Stimulated activated CD4-positive, alpha-beta T cell treated with anti-CD3 and anti-CD28 coated beads, Interleukin-4, amount 100 ng/mL, for 4 hours (primary cell): ENCODE data around the gene CDK6.
"Not testable (repeated sequence)": the region's sequence is repeated elsewhere in the genome, so short reads cannot be mapped to it uniquely, and the experiment has no call there.

ENCODE experiments used
- DNase-seq, 2 experiments: peaks; one replicate each; pipeline ENCODE4 v3.0.0-alpha.2; 2020

CDK6 gene

GRCh38 chr7:92757311-92757910 is 79.0 kb downstream of the CDK6 start:
- DNase-seq = not testable (repeated sequence)

- DNase-seq = no peak
Observed at GRCh38 chr7:92755680-92756079, 80.7 kb downstream of the CDK6 start.

- DNase-seq = no peak
Observed at GRCh38 chr7:92754919-92755581, 81.3 kb downstream of the CDK6 start.

GRCh38 chr7:92753614-92754013 is 82.8 kb downstream of the CDK6 start:
- DNase-seq = no peak

DNA sequence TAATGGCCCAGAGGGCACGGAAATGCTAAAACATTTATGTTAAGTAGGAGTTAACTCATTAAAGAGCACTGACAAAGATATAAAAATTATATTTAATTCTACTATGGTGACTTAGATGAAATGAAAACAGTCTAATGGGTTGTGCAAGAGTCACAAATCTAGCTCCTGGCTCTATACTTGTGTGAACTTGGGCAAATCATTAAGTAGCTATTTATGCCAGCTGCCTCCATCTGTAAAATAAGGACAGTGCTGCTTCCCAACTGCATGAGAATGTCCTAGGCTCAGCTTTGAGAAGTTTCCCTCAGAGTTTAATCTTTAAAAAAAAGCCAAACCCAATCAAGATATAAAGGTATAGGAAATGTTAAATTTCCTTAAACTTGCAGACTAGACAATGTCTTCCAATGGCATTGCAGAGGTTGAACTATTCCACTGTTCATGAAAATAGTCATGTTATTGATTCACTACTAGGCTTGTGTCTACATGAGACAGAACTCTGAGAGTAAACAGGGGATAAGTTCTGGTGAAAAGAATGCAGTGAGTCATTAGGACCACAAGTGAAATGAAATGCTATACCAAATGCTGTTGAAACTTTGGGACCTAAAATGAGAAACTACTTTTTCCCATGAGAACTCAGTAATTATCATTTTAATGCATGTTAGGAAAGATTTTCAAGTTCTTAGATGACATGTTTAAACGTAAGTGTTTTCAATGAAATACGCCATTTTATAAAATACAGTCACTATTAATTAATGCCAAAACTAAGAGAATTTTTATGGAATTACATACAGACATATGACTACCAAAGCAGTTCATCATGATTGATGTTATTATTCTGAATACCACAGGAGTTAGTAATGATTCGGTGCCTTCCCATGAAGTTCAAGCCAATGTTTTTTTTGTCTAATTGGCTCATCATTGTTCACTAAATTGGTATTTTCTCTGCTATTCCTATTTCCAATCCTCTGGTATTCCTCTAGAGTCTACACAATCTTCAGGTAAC is 84.2 kb downstream of the CDK6 start:
- DNase-seq = no peak

- DNase-seq = no peak
Observed at GRCh38 chr7:92750946-92751345, 85.4 kb downstream of the CDK6 start.

DNA sequence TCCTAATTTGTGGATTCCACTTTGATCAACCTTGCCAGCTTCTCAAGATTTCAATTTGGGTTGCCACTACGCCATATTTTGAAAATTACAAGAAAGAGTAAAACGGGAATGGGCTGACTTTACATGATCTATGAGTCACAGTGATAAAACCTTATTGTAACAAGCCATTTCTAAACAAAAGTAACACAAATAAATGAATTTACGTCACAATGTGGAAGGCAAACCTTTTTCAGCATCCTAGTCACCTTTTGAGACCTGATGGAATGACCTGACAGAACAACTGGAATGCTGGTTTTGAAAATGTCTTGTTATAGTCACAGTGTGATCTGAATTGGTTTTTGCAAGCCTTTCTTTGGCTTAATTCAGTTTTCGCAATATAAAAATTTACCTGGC is 85.9 kb downstream of the CDK6 start:
- no peak for DNase-seq

GRCh38 chr7:92749832-92750446 is 86.4 kb downstream of the CDK6 start:
- DNase-seq = no peak

DNA sequence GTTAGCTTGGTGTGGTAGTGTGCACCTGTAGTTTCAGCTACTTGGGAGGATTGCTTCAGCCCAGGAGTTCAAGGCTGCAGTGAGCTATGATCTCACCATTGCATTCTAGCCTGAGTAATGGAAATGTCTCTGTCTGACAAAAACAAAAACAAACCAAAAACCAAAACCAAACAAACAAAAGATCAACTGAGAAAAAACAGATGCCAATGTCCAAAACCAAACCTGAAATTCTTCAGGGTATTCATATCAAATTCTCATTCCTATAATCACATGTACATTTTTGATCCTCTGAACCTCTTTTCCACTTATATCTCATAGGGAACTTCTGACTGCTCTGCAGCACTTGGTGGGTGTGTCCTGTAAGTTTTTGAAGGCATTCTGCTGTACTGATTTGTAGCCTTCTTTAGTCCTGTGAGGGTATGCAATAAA is 87.0 kb downstream of the CDK6 start:
- no peak for DNase-seq

DNA sequence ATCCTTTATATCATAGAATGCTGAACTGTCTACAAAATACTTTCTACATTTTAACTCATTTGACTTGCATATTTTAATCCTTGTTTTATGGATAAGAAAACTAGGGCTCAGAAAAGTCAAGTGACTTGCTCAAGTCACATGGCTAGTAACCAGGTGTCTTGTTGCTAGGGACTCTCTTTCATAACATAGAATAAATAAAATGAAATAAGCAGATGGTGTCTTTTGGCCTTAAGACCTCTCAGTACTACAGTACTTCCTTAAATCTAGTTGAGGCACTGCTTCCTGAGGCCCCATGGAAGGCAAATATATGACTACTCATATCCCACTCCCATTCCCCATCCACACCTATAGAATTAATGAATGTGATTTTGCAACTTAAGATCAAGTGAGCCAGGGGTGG is 87.9 kb downstream of the CDK6 start:
- no peak for DNase-seq

GRCh38 chr7:92747041-92747835 is 89.1 kb downstream of the CDK6 start:
- DNase-seq = no peak

GRCh38 chr7:92745241-92745640 is 91.1 kb downstream of the CDK6 start:
- no peak for DNase-seq

- not testable (repeated sequence) for DNase-seq
Observed at GRCh38 chr7:92744180-92744579, 92.2 kb downstream of the CDK6 start.

DNA sequence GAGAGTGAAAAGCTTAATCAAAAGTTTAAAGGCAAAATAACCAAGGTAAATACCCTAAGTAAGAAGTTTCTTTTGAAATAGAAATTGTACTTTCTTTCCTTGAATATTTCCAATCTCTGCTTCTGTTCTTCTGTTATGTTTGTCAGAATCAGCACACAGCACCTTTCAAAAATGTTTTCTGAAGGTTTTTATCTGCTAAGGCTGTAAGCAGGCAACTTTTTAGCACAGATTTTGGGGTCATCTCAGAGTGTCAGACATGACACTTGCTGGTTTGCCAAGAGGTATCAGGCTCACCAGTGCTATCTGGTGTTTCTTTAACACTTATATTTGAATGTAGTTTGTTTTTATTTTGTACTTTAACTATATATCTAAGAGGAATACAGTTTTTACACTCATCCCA is 94.2 kb downstream of the CDK6 start:
- DNase-seq = no peak

- DNase-seq = no peak
Observed at GRCh38 chr7:92740700-92741126, 95.7 kb downstream of the CDK6 start.

DNA sequence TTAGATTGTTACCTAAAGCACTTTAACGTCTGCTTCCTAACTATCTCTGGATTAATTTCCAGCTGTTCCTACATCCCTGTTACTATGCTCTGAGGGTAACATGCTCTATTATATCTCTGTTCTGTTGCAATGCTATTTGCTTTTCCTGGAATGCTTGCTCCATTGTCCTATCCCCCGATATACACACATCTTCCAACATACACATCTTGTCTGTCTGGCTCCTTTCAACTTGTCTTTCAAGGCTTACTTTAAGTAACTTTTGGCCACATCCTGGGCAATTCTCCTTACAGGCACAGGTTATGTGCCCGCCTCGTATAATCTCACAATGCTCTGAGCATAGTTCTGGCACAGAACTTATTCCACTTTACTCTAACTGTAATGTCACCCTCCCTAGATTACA is 96.2 kb downstream of the CDK6 start:
- no peak for DNase-seq

DNA sequence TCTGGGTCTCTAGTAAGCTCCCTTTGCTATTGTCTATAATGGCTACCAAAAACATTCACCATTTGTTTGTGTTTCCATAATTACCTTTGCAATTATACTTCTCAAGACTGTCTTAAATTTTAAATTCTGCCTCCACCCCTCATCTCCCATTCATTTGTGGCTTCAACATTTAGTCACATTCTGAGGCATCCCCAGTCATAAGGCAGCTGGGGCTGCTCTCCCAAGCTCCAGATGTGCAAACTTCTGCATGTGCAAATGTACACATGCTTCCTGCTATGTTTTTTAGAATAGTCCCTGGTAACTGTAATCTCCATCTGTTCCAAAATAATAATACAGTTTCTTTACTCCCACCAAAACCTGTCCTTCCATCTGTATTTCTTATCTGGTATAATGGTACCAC is 97.3 kb downstream of the CDK6 start:
- DNase-seq = no peak

DNA sequence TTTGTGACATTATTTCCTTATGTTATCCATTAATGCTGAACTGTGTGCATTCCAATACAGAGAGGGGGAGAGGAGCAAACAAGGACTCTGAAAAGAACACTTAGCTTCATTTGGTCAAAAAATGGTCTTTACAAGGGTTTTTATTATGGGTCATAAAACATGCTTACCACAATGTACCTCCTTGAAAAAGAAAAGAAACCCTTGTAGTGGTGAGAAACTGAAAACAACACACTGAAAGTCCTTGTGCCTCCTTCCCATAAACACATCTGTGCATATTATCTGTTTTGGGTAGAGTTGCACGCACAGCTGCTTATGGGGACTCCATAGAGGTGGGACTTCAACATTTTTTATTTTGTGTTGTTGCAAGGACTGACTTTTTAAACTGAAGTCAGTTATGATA is 98.7 kb downstream of the CDK6 start:
- DNase-seq = no peak

DNA sequence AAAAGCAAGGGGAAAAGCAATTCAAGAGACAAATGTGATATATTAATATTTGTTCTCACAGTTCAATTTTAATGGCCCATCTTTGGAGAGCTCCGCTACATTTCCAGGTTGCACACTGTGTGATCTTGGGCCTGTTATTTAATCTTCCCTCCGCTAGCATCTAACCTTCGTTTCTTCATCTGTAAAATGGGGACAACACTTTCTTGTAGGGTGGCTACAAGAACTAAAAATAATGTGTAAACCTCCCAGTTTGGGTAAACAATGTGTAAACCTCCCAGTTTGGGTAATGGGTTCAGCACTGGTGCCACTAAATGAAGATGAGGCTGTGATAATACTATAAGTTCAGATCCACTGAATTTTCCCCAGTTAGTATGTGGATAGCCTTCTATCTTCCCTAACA is 99.5 kb downstream of the CDK6 start:
- no peak for DNase-seq

DNA sequence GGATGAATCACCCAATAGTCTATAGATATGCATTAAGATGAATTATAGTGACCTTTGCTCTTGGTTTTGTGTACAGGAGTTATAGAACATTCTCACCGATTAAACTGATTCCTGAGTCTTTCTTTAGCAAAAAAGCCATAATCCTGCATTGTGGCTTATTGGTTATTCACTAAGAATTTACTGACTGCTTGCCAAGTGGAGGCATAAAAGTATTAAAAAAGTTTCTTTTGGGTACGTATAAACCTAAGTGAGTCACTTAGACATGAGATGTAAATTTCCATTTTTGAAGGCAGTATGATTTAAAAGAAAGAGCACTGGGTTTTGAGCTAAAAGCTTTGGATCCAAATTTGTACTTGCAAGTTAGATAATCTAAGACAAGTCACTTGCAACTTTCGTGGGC is 100.7 kb downstream of the CDK6 start:
- no peak for DNase-seq

GRCh38 chr7:92732316-92733036 is 103.9 kb downstream of the CDK6 start:
- DNase-seq = no peak
